SK-N-SH treated with all-trans-retinoic acid at 6 μM for 48 hours (cell line): ENCODE results near the gene C18orf54.

Experiments
- ATAC-seq: fragments of 200-7000 bp; cut with Tn5 transposase; 3 replicates; pipeline ENCODE4 v1.9.1; 2020; ENCODE audit warnings: mild to moderate bottlenecking, moderate library complexity
- ARNTL ChIP-seq: fragments of 450-650 bp; formaldehyde crosslinking; IDR thresholded peaks from 2 replicates; pipeline ENCODE4 v1.5.0; 2020; ENCODE audit warnings: low read depth, mild to moderate bottlenecking, moderate library complexity, borderline replicate concordance
- CSDC2 ChIP-seq: fragments of 250-450 bp; sonication (Bioruptor Pico); IDR thresholded peaks from 2 replicates; pipeline ENCODE4 v1.5.0; 2020; ENCODE audit warnings: mild to moderate bottlenecking, moderate library complexity
- CSRNP3 ChIP-seq: fragments of 250-450 bp; sonication (Bioruptor Pico); IDR thresholded peaks from 2 replicates; pipeline ENCODE4 v1.5.1; 2021; ENCODE audit warnings: mild to moderate bottlenecking, moderate library complexity
- ESRRG ChIP-seq: fragments of 250-450 bp; sonication (Bioruptor Pico); IDR thresholded peaks from 2 replicates; pipeline ENCODE4 v1.6.1; 2021; ENCODE audit warnings: mild to moderate bottlenecking
- GLIS3 ChIP-seq: fragments of 250-450 bp; sonication (Bioruptor Pico); IDR thresholded peaks from 2 replicates; pipeline ENCODE4 v1.5.0; 2020; ENCODE audit warnings: mild to moderate bottlenecking, moderate library complexity
- ISL1 ChIP-seq: fragments of 250-450 bp; sonication (Bioruptor Pico); IDR thresholded peaks from 2 replicates; pipeline ENCODE4 v2.1.2; 2022; ENCODE audit warnings: mild to moderate bottlenecking, moderate library complexity
- OSR1 ChIP-seq: fragments of 250-450 bp; sonication (Bioruptor Pico); IDR thresholded peaks from 2 replicates; pipeline ENCODE4 v1.8.0; 2022; ENCODE audit warnings: moderate library complexity, mild to moderate bottlenecking, inconsistent platforms
- PPARA ChIP-seq: fragments of 250-450 bp; sonication (Bioruptor Pico); IDR thresholded peaks from 2 replicates; pipeline ENCODE4 v1.5.0; 2020; ENCODE audit warnings: mild to moderate bottlenecking, borderline replicate concordance
- RARB ChIP-seq: fragments of 250-450 bp; sonication (Bioruptor Pico); IDR thresholded peaks from 2 replicates; pipeline ENCODE4 v1.8.0; 2021; ENCODE audit warnings: mild to moderate bottlenecking, moderate library complexity
- SNAI2 ChIP-seq: fragments of 250-450 bp; sonication (Bioruptor Pico); IDR thresholded peaks from 2 replicates; pipeline ENCODE4 v1.5.0; 2020; ENCODE audit warnings: mild to moderate bottlenecking, moderate library complexity
- TCF4 ChIP-seq: fragments of 250-450 bp; sonication (Bioruptor Pico); IDR thresholded peaks from 2 replicates; pipeline ENCODE4 v1.8.0; 2021; ENCODE audit warnings: mild to moderate bottlenecking, moderate library complexity, borderline replicate concordance
- TOX ChIP-seq: fragments of 250-450 bp; sonication (Bioruptor Pico); IDR thresholded peaks from 2 replicates; pipeline ENCODE4 v1.8.0; 2021; ENCODE audit warnings: mild to moderate bottlenecking, moderate library complexity, borderline replicate concordance
- ZC3H10 ChIP-seq: fragments of 250-450 bp; sonication (Bioruptor Pico); IDR thresholded peaks from 2 replicates; pipeline ENCODE4 v1.5.1; 2021; ENCODE audit warnings: mild to moderate bottlenecking, moderate library complexity
- ZFP3 ChIP-seq: fragments of 250-450 bp; sonication (Bioruptor Pico); IDR thresholded peaks from 2 replicates; pipeline ENCODE4 v1.5.0; 2020; ENCODE audit warnings: mild to moderate bottlenecking, moderate library complexity
- ZFP30 ChIP-seq: fragments of 450-650 bp; formaldehyde crosslinking; IDR thresholded peaks from 2 replicates; pipeline ENCODE4 v1.5.0; 2022; ENCODE audit warnings: mild to moderate bottlenecking, moderate library complexity
- ZNF565 ChIP-seq: fragments of 450-650 bp; formaldehyde crosslinking; conservative IDR thresholded peaks from 2 replicates; pipeline ENCODE4 v1.5.0; 2020; ENCODE audit warnings: low read depth, mild to moderate bottlenecking, moderate library complexity
- ZNF70 ChIP-seq: fragments of 450-650 bp; formaldehyde crosslinking; IDR thresholded peaks from 2 replicates; pipeline ENCODE4 v1.5.0; 2020; ENCODE audit warnings: mild to moderate bottlenecking, moderate library complexity
- ZNF8 ChIP-seq: fragments of 450-650 bp; formaldehyde crosslinking; IDR thresholded peaks from 2 replicates; pipeline ENCODE4 v1.5.0; 2020; ENCODE audit warnings: mild to moderate bottlenecking, moderate library complexity
- TF ChIP-seq, protein P1 (sequence below): fragments of 250-450 bp; sonication (Bioruptor Pico); IDR thresholded peaks from 2 replicates; pipeline ENCODE4 v1.5.1; 2020; ENCODE audit warnings: low read depth, mild to moderate bottlenecking, moderate library complexity
- TF ChIP-seq, protein P2 (sequence below): fragments of 250-450 bp; sonication (Bioruptor Pico); IDR thresholded peaks from 2 replicates; pipeline ENCODE4 v1.8.0; 2020; ENCODE audit warnings: mild to moderate bottlenecking, moderate library complexity, borderline replicate concordance
- TF ChIP-seq, protein P3 (sequence below): fragments of 250-450 bp; sonication (Bioruptor Pico); IDR thresholded peaks from 2 replicates; pipeline ENCODE4 v1.8.0; 2021; ENCODE audit warnings: low read depth, mild to moderate bottlenecking, moderate library complexity, borderline replicate concordance
- TF ChIP-seq, protein P4 (sequence below): fragments of 250-450 bp; sonication (Bioruptor Pico); IDR thresholded peaks from 2 replicates; pipeline ENCODE4 v1.5.0; 2020; ENCODE audit warnings: mild to moderate bottlenecking, moderate library complexity

C18orf54 gene

GRCh38 chr18:54411781-54412180, 54.1 kb downstream of the C18orf54 start:
- no peak for ATAC-seq
- TF ChIP-seq ZFP30 (CRISPR knock-in tag) (no peak), RARB (CRISPR knock-in tag) (no peak)

GRCh38 chr18:54415086-54415485, 57.4 kb downstream of the C18orf54 start:
- no peak for ATAC-seq
- no peak for TF ChIP-seq GLIS3 (CRISPR knock-in tag)
- TF ChIP-seq ISL1 (CRISPR knock-in tag) = no peak
- no peak for TF ChIP-seq TCF4
- TF ChIP-seq ZFP30 (CRISPR knock-in tag) = no peak
- TF ChIP-seq ZNF70 (CRISPR knock-in tag) = no peak
- TF ChIP-seq CSRNP3 (CRISPR knock-in tag) = no peak
- TF ChIP-seq ZNF565 (CRISPR knock-in tag) = no peak
- no peak for TF ChIP-seq SNAI2 (CRISPR knock-in tag)
- TF ChIP-seq, protein P1, sequence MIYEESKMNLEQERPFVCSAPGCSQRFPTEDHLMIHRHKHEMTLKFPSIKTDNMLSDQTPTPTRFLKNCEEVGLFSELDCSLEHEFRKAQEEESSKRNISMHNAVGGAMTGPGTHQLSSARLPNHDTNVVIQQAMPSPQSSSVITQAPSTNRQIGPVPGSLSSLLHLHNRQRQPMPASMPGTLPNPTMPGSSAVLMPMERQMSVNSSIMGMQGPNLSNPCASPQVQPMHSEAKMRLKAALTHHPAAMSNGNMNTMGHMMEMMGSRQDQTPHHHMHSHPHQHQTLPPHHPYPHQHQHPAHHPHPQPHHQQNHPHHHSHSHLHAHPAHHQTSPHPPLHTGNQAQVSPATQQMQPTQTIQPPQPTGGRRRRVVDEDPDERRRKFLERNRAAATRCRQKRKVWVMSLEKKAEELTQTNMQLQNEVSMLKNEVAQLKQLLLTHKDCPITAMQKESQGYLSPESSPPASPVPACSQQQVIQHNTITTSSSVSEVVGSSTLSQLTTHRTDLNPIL = no peak
- TF ChIP-seq RARB (CRISPR knock-in tag) = no peak
- TF ChIP-seq ZC3H10 (CRISPR knock-in tag) = no peak
- TF ChIP-seq ZNF8 = no peak
- TF ChIP-seq ESRRG (CRISPR knock-in tag) = no peak
- TF ChIP-seq, protein P2, sequence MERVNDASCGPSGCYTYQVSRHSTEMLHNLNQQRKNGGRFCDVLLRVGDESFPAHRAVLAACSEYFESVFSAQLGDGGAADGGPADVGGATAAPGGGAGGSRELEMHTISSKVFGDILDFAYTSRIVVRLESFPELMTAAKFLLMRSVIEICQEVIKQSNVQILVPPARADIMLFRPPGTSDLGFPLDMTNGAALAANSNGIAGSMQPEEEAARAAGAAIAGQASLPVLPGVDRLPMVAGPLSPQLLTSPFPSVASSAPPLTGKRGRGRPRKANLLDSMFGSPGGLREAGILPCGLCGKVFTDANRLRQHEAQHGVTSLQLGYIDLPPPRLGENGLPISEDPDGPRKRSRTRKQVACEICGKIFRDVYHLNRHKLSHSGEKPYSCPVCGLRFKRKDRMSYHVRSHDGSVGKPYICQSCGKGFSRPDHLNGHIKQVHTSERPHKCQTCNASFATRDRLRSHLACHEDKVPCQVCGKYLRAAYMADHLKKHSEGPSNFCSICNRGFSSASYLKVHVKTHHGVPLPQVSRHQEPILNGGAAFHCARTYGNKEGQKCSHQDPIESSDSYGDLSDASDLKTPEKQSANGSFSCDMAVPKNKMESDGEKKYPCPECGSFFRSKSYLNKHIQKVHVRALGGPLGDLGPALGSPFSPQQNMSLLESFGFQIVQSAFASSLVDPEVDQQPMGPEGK (CRISPR knock-in tag) = no peak
- TF ChIP-seq OSR1 (CRISPR knock-in tag) = no peak
- TF ChIP-seq ARNTL = no peak
- no peak for TF ChIP-seq TOX (CRISPR knock-in tag)

GRCh38 chr18:54416436-54416835, 58.7 kb downstream of the C18orf54 start:
- no peak for ATAC-seq

DNA sequence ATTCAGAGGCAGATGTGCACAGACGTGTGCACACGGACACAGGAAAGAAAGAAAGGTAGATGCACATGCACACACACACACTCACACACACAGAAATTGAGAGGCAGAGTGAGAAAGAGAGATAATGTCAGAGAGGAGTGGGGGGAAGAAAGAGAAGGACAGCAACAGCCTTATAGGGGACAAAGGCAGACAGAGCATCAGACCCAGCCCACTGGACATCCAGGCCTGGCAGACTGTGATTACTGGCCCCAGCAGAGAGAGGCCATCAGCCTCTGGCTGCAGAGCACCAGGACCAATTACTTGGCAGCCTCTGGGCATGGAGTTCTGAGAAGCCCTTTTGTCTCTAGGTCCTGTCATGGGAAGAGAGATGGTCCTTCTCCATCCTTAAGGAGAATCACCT, 66.1 kb downstream of the C18orf54 start:
- no peak for ATAC-seq
- TF ChIP-seq, protein P1 = no peak
- no peak for TF ChIP-seq SNAI2 (CRISPR knock-in tag)
- TF ChIP-seq GLIS3 (CRISPR knock-in tag) = no peak
- TF ChIP-seq TOX (CRISPR knock-in tag) = no peak
- TF ChIP-seq, protein P3, sequence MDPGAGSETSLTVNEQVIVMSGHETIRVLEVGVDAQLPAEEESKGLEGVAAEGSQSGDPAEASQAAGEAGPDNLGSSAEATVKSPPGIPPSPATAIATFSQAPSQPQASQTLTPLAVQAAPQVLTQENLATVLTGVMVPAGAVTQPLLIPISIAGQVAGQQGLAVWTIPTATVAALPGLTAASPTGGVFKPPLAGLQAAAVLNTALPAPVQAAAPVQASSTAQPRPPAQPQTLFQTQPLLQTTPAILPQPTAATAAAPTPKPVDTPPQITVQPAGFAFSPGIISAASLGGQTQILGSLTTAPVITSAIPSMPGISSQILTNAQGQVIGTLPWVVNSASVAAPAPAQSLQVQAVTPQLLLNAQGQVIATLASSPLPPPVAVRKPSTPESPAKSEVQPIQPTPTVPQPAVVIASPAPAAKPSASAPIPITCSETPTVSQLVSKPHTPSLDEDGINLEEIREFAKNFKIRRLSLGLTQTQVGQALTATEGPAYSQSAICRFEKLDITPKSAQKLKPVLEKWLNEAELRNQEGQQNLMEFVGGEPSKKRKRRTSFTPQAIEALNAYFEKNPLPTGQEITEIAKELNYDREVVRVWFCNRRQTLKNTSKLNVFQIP (CRISPR knock-in tag) = no peak
- TF ChIP-seq ZFP3 (CRISPR knock-in tag) = no peak
- TF ChIP-seq, protein P4, sequence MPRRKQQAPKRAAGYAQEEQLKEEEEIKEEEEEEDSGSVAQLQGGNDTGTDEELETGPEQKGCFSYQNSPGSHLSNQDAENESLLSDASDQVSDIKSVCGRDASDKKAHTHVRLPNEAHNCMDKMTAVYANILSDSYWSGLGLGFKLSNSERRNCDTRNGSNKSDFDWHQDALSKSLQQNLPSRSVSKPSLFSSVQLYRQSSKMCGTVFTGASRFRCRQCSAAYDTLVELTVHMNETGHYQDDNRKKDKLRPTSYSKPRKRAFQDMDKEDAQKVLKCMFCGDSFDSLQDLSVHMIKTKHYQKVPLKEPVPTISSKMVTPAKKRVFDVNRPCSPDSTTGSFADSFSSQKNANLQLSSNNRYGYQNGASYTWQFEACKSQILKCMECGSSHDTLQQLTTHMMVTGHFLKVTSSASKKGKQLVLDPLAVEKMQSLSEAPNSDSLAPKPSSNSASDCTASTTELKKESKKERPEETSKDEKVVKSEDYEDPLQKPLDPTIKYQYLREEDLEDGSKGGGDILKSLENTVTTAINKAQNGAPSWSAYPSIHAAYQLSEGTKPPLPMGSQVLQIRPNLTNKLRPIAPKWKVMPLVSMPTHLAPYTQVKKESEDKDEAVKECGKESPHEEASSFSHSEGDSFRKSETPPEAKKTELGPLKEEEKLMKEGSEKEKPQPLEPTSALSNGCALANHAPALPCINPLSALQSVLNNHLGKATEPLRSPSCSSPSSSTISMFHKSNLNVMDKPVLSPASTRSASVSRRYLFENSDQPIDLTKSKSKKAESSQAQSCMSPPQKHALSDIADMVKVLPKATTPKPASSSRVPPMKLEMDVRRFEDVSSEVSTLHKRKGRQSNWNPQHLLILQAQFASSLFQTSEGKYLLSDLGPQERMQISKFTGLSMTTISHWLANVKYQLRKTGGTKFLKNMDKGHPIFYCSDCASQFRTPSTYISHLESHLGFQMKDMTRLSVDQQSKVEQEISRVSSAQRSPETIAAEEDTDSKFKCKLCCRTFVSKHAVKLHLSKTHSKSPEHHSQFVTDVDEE (CRISPR knock-in tag) = no peak
- no peak for TF ChIP-seq ISL1 (CRISPR knock-in tag)
- no peak for TF ChIP-seq ZNF70 (CRISPR knock-in tag)
- TF ChIP-seq ZC3H10 (CRISPR knock-in tag) = no peak
- no peak for TF ChIP-seq ZFP30 (CRISPR knock-in tag)
- no peak for TF ChIP-seq PPARA (CRISPR knock-in tag)
- no peak for TF ChIP-seq ESRRG (CRISPR knock-in tag)
- TF ChIP-seq TCF4 = no peak
- no peak for TF ChIP-seq OSR1 (CRISPR knock-in tag)
- no peak for TF ChIP-seq CSDC2 (CRISPR knock-in tag)
- no peak for TF ChIP-seq RARB (CRISPR knock-in tag)
- TF ChIP-seq ARNTL = no peak

More at GRCh38 chr18:54416436-54416835, 58.7 kb downstream of the C18orf54 start:
- TF ChIP-seq ISL1 (CRISPR knock-in tag) (no peak), ZC3H10 (CRISPR knock-in tag) (no peak)
- TF ChIP-seq, protein P3 (CRISPR knock-in tag) = no peak
